ENCODE measurements around the gene HPN.

Gene HPN

DNA sequence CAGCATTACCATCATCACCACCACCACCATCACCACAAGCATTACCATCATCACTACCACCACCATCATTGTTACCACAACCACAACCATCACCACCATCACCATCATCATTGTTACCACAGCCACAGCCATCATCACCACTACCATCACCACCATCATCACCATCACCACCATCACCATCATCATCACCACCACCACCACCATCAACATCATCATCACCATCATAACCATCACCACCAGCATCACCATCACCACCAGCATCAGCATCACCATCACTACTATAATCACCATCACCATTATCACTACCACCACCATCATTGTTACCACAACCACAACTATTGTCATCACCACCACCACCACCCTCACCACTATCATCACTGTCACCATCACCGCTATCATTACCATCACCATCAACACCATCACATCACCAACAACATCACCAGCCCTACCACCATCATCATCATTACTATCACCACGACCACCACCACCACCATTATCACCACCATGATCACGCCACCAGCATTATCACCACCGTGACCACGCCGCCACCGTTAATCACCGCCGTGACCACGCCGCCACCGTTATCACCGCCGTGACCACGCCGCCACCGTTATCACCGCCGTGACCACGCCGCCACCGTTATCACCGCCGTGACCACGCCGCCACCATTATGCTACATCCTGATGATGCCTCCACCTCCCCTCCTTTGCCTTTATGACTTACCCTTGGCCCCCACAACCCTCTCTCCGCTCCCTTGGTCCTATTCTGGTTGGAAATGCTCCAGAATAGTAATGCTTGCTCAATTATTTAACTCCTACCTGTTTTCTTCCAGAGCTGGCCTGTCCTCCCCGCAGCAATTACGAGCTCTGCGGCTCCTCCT lies 64.1 kb downstream of the HPN start:
- DNase-seq (ENCODE audit: low read depth): no peak
- TF ChIP-seq, protein P1, sequence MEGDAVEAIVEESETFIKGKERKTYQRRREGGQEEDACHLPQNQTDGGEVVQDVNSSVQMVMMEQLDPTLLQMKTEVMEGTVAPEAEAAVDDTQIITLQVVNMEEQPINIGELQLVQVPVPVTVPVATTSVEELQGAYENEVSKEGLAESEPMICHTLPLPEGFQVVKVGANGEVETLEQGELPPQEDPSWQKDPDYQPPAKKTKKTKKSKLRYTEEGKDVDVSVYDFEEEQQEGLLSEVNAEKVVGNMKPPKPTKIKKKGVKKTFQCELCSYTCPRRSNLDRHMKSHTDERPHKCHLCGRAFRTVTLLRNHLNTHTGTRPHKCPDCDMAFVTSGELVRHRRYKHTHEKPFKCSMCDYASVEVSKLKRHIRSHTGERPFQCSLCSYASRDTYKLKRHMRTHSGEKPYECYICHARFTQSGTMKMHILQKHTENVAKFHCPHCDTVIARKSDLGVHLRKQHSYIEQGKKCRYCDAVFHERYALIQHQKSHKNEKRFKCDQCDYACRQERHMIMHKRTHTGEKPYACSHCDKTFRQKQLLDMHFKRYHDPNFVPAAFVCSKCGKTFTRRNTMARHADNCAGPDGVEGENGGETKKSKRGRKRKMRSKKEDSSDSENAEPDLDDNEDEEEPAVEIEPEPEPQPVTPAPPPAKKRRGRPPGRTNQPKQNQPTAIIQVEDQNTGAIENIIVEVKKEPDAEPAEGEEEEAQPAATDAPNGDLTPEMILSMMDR (conservative IDR thresholded peaks at IDR 0.05; ENCODE audit: control insufficient read depth, insufficient read depth, low read depth, low read length): no peak
- no peak overlapping the region for H3K4me3 ChIP-seq (ENCODE audit: control insufficient read depth, low read depth, low read length)

DNA sequence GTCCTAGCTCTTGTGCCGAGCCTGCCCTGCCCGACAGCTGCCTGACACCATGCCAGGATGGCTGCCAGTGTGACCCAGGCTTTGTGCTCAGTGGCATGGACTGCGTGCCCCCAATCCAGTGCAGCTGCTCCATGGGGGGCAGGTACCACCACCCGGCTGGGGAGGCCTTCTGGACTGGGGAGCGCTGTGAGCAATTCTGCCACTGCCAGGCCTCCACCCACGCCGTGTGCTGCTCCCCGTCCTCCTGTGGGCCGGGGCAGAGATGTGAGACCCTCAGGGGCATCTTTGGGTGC lies 64.7 kb downstream of the HPN start:
- no peak overlapping the region for H3K4me3 ChIP-seq (ENCODE audit: control insufficient read depth, low read depth, low read length)
- TF ChIP-seq, protein P1 (conservative IDR thresholded peaks at IDR 0.05; ENCODE audit: control insufficient read depth, insufficient read depth, low read depth, low read length): no peak
- no peak for DNase-seq (ENCODE audit: low read depth)

DNA sequence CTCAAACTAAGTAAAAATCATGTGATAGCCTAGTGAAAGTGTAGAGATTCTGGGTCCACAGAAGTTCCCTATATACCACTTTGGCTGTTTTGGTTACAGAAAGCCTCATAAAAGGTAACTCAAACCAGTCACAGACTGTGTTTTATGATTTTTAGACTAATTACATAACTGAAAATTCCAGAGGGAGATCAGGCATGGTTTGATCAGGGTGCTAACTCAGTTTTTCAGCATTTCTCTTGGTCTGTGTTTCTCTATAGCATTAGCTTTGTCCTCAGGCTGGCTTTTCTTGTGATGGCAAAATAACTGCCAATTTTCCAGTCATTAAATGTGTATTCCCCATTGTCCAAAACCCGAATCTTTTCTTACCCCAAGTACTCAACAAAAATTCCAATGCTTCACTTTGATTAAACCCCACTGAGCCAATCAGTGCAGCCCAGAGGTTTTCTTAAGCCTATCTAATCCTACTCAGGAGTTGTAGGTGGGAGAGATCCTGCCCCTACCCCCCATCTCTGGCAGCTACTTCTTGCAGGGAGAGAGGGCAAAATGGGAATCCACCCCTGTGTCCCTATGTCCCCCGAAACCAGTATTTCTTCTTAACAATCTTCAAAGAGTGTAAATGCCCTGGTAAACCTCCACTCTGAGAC lies 65.5 kb downstream of the HPN start:
- DNase-seq (ENCODE audit: low read depth): no peak
- H3K4me3 ChIP-seq (ENCODE audit: control insufficient read depth, low read depth, low read length): no peak overlapping the region
- TF ChIP-seq, protein P1 (conservative IDR thresholded peaks at IDR 0.05; ENCODE audit: control insufficient read depth, insufficient read depth, low read depth, low read length): no peak

DNA sequence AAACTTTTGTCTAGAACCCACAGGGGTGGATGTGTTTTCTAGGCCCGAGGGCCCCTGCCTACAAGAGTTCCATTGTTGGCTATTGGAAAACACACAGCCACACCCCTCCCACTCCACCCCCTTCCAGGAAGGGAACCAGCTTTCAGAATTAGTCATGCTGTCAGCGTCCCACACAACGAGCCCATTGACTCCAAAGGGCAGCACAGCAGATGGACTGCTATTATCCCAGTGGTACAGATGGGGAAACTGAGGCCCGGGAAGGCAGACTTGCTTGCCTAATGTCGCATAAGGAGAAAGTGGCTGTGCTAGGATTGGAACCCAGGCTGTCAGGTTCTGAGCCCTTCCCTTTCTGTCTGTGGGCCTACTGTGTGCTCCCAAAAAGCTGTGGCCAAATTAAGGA lies 66.0 kb downstream of the HPN start:
- TF ChIP-seq, protein P1 (conservative IDR thresholded peaks at IDR 0.05; ENCODE audit: control insufficient read depth, insufficient read depth, low read depth, low read length): no peak
- peak; percentile 56 for DNase-seq (ENCODE audit: low read depth)

DNA sequence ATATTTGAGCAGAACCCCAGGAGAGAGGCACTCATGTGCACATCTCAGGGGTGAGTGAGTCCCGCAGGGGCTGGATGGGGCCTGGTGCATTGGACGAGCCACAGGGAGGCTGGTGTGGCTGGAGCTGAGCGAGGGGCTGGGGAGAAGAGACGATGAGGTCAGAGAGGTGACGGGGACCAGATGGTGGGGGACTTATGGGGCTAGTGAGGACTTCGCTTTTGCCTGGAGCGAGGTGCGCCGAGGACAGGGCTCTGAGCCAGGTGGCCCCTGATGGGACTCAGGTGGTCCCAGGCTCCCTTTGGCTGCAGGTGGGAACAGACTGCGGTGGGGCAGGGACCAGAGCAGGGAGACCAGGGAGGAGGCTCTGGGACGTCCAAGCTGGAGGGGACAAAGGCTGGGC lies 67.2 kb downstream of the HPN start:
- TF ChIP-seq, protein P1 (conservative IDR thresholded peaks at IDR 0.05; ENCODE audit: control insufficient read depth, insufficient read depth, low read depth, low read length): no peak
- H3K4me3 ChIP-seq (ENCODE audit: control insufficient read depth, low read depth, low read length): no peak overlapping the region
- no peak for DNase-seq (ENCODE audit: low read depth)

More for the DNA sequence above, 66.0 kb downstream of the HPN start:
- no peak overlapping the region for H3K4me3 ChIP-seq (ENCODE audit: control insufficient read depth, low read depth, low read length)

DNA sequence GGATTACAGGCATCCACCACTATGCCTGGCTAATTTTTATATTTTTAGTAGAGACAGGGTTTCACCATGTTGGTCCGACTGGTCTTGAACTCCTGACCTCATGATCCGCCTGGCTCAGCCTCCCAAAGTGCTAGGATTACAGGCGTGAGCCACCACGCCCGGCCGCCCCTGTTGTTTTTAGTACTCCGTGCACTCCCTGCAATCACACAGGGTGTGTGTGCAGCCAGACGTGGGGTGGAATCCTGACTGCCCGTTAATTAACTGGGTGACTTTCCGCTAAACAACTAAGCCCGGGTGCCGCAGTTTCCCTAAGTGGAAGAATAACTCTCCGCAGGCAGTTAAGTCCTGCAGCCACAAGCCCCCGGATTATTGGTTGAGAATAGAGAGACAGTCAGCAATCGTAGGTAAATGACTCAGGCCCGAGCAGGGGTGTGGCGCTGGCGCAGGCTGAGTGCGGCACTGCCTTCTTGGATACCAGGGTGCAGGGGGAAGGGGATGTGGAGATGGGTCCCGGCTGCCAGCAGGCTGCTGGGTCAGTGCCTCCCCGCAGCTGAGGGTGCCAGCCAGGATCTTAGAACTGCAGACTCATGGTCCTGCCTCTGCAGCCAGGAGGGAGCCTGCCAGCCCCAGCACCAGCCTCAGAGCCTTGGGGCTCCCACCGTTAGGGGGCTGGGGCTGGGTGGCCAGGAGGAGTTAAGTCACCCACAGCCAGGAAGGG lies 68.0 kb downstream of the HPN start:
- TF ChIP-seq, protein P1 (conservative IDR thresholded peaks at IDR 0.05; ENCODE audit: control insufficient read depth, insufficient read depth, low read depth, low read length): no peak
- DNase-seq (ENCODE audit: low read depth): no peak
- no peak overlapping the region for H3K4me3 ChIP-seq (ENCODE audit: control insufficient read depth, low read depth, low read length)
